HS-27A (cell line): Measurements from ENCODE around the gene ENHO.
"Not testable (repeated sequence)": the region's sequence is repeated elsewhere in the genome, so short reads cannot be mapped to it uniquely, and the experiment has no call there.

Source experiments
- DNase-seq: peaks from one replicate; pipeline ENCODE4 v3.0.0-alpha.2; 2012; ENCODE audit warnings: low read depth, missing footprints

Gene ENHO

GRCh38 chr9:34506623-34507022 is 16.2 kb downstream of the ENHO start:
- no peak for DNase-seq

GRCh38 chr9:34505370-34506120 is 17.2 kb downstream of the ENHO start:
- no peak for DNase-seq

- DNase-seq, result no peak
Observed at GRCh38 chr9:34503406-34503805, 19.4 kb downstream of the ENHO start.

- no peak for DNase-seq
Observed at GRCh38 chr9:34502891-34503290, 19.9 kb downstream of the ENHO start.

- DNase-seq, result no peak
Observed at GRCh38 chr9:34502471-34502870, 20.3 kb downstream of the ENHO start.

- DNase-seq, result no peak
Observed at GRCh38 chr9:34501889-34502425, 20.8 kb downstream of the ENHO start.

- no peak for DNase-seq
Observed at GRCh38 chr9:34501372-34501771, 21.4 kb downstream of the ENHO start.

GRCh38 chr9:34500623-34501267 is 22.0 kb downstream of the ENHO start:
- no peak for DNase-seq

- DNase-seq, result no peak
Observed at GRCh38 chr9:34499076-34499475, 23.7 kb downstream of the ENHO start.

GRCh38 chr9:34498553-34498952 is 24.2 kb downstream of the ENHO start:
- no peak for DNase-seq

- DNase-seq, result no peak
Observed at GRCh38 chr9:34496149-34496712, 26.6 kb downstream of the ENHO start.

- peak; percentile 29 for DNase-seq
Observed at GRCh38 chr9:34493972-34494535, 28.7 kb downstream of the ENHO start.

- no peak for DNase-seq
Observed at GRCh38 chr9:34492051-34492450, 30.7 kb downstream of the ENHO start.

GRCh38 chr9:34491596-34491995 is 31.2 kb downstream of the ENHO start:
- no peak for DNase-seq

GRCh38 chr9:34490760-34491159 is 32.0 kb downstream of the ENHO start:
- DNase-seq, result no peak

- no peak for DNase-seq
Observed at GRCh38 chr9:34490360-34490759, 32.4 kb downstream of the ENHO start.

GRCh38 chr9:34486572-34486971 is 36.2 kb downstream of the ENHO start:
- DNase-seq, result no peak

GRCh38 chr9:34485822-34486221 is 37.0 kb downstream of the ENHO start:
- DNase-seq, result no peak

- DNase-seq, result no peak
Observed at GRCh38 chr9:34484678-34485077, 38.1 kb downstream of the ENHO start.

GRCh38 chr9:34482746-34483145 is 40.0 kb downstream of the ENHO start:
- not testable (repeated sequence) for DNase-seq

- DNase-seq, result not testable (repeated sequence)
Observed at GRCh38 chr9:34481620-34482019, 41.2 kb downstream of the ENHO start.

- DNase-seq, result no peak
Observed at GRCh38 chr9:34479431-34479866, 43.3 kb downstream of the ENHO start.

- no peak for DNase-seq
Observed at GRCh38 chr9:34477541-34477940, 45.2 kb downstream of the ENHO start.
